Embryonic facial prominence (tissue), 1 donor: ENCODE measurements around the gene BSG.

ENCODE experiments used
- DNase-seq: peaks from one replicate; pipeline ENCODE4 v3.0.0-alpha.2; 2016; ENCODE audit errors: extremely low spot score

BSG gene

DNA sequence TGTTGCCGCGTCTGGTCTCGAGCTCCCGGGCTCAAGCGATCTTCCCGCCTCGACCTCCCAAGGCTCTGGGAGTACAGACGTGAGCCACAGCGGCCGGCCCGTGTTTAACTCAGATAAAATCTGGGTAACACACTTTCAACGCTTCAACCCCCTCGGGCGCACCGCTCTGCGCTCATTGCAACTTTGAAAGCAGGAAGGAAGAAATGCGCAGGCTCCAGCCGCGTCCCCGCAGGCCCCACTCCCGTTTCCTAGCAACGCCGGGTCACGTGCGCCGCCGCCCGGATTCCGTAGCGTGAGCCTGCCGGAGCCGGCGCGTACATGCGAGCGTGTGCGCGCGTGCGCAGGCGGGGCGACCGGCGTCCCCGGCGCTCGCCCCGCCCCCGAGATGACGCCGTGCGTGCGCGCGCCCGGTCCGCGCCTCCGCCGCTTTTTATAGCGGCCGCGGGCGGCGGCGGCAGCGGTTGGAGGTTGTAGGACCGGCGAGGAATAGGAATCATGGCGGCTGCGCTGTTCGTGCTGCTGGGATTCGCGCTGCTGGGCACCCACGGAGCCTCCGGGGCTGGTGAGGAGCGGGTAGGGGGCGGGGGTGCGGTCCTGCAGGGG lies at the start of gene BSG:
BSG (plus strand) TSS at position 457 of the 603 bp plus-strand sequence; CDS start at position 496, 39 bp downstream.
- peak; percentile 96 for DNase-seq

DNA sequence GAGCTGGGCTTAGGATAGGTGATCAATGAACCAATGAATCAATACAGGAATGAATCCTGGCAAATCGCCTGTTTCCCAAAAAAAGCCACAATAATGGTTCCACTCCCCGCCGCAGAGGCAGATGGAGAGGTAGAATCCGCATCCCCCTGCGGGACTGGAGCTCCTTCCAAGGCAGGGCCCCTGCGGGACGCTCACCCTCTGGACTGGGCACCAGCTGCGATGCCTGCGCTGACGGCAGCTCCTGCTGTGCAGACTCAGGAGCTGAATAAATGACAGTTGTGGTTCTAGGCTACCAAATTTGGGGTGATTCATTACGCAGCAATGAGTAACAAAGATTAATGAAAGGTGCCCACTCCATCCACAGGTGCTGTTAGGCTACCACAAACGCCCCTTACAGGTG lies 49.7 kb upstream of the BSG start:
- DNase-seq = no peak

DNA sequence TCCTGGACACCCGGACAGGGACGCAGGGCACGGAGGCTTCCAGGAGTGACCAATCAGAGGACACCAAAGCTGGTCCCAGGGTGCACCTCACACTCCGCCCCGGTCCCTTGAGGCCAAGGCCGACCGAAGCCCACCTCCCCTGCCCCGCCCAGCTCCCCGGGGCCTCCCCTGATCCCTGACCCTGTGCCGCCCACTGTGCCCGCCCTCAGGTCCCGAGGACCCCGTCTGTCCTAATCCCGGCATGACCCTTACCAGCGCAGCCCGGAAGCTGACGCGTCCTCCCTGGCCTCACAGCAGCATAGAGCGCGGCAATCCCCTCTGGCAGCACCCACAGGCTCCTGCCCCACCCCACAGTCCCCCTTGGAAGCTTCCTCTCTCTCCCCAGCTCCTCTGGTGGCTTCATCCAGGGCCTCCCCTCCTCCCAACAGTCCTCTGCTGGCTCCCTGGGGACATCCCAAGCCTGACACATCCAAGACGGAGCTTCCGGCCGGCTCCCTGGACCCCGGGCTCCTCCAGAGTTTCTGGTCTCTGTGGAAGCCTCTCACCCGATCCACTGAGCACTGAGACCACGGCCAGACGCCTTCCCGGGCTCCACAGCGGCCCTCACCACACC lies 48.2 kb upstream of the BSG start:
- DNase-seq = no peak

DNA sequence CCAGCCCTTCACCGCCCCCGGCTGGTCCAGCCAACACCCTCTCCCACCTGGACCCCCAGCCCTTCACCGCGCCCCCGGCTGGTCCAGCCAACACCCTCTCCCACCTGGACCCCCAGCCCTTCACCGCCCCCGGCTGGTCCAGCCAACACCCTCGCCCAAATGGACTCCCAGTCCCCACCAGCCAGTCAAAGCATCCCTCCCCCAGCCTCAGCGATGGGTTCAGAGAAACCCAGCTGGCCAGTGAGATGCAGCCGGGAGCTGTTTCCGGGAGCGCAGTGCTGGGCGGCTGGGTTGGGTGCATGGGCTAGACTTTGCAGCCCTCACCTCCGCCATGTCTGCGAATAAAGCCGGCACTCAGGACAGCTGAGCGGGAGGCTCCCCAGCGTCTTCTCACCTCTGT lies 47.4 kb upstream of the BSG start:
- no peak for DNase-seq

DNA sequence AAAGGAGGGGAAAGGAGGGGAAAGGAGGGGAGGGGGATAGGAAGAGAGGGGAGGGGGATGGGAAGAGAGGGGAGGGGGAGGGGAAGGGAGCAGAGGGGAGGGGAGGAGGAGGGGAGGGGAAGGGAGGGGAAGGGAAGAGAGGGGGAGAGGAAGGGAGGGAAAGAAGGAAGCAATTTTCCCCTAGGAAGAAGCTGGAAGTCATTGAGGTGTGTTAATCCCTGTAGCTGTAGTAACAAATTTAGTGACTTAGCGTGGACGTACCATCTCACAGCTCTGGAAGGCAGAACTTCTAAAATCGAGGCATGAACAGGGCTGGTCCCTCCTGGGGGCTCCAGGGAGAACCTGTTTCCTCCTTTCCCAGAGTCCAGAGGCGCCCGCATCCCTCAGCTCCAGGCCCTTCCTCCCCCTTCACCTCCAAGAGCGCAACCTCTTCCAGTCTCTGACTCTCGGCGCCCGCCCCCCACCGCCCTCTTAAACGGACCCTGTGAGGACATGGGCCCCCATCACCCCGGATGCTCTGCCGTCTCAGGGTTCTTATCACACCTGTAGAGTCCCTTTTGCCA lies 46.5 kb upstream of the BSG start:
- DNase-seq = no peak

DNA sequence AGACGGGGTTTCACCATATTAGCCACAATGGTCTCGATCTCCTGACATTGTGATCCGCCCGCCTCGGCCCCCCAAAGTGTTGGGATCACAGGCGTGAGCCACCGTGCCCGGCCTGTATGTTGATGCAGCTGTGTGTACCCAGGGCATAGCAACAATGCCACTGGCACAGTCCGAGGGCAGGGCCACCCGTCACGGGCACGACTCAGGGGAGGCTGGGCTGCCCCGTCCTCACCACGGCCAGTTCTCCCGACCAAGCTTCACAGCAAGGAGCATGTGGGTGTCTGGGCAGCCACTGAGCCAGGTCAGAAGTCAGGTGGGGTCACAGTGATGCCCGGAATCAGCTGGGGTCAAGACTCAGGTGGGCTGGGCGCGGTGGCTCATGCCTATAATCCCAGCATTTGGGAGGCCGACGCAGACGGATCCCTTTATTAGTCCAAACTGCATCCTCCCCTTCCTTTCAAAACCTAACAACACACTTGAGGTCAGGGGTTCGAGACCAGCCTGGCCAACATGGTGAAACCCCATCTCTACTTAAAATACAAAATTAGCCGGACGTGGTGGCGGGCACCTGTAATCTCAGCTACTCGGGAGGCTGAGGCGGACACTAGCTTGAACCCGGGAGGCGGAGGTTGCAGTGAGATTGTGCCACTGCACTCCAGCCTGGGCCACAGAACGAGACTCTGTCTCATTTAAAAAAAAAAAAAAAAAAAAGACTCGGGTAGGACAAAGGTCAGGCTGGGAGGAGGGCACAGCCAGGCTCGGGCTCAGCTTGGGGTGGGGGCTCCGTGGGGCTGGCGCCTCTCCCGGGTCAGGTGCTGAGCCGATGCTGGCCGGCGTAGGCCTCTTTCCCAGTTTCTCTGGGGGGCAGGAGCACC lies 42.0 kb upstream of the BSG start:
- DNase-seq = no peak

DNA sequence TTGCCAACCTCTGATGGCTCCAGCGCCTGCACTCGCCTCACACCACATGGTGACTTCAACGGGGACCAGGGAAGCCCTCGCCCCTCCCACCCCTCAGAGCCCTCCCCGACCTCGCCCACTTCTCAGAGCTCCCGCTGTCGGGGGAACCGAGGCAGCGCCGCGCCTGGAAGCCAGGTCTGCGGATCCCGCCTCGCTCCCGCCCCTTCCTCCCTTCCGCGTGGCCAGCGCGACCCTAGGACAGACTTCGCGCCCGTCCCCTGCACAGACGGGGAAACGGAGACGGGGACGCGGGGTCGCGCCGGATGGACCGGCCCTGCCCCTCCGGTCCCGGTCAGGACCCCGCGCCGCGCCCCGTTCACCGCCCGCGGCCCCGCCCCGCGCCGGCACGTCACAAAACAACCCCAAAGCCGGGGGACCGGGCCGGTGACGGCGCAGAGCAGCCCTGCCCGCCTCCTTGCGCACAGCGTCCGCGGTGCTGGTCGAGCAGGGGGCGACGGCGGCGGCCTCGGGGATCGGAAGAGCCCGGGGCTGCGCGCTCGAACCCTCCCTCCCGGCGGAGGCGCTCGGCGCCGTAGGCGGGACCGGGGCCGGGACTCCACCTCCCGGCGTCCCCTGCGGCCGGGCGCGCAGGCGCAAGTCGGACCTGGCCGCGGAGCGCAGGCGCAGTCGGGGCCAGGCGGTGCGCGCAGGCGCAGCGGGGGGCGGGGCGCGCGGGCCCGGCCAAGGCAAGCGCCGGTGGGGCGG lies 41.2 kb upstream of the BSG start:
- DNase-seq = peak; percentile 82

DNA sequence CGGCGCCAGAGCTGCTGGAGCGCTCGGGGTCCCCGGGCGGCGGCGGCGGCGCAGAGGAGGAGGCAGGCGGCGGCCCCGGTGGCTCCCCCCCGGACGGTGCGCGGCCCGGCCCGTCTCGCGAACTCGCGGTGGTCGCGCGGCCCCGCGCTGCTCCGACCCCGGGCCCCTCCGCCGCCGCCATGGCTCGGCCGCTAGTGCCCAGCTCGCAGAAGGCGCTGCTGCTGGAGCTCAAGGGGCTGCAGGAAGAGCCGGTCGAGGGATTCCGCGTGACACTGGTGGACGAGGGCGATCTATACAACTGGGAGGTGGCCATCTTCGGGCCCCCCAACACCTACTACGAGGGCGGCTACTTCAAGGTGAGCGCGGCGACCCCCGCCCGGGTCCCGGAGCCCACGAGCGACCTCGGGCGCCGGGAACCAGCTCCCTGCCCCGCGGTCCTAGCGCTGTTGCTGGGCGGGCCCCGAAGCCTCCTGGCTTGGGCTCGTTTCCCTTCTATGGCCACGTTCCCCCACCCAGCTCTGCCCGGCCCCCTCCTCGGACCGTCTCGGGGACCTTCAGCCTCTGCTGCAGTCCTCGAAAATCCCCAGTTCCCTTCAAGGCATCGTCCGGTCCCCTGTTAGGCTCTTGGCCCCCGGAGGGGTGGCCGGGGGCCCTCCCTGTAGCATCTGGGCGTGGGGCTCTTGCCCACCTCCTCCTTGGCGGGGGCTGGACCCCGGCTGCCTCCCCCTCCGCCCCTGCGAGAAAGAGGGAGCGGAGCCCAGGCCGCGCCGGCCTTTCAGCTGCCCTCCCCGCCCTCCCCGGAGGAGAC lies 40.4 kb upstream of the BSG start, which contains the start of gene CDC34:
CDC34 (plus strand) TSS at position 8 of the 808 bp plus-strand sequence; CDS start at position 180, 172 bp downstream.
- no peak for DNase-seq

DNA sequence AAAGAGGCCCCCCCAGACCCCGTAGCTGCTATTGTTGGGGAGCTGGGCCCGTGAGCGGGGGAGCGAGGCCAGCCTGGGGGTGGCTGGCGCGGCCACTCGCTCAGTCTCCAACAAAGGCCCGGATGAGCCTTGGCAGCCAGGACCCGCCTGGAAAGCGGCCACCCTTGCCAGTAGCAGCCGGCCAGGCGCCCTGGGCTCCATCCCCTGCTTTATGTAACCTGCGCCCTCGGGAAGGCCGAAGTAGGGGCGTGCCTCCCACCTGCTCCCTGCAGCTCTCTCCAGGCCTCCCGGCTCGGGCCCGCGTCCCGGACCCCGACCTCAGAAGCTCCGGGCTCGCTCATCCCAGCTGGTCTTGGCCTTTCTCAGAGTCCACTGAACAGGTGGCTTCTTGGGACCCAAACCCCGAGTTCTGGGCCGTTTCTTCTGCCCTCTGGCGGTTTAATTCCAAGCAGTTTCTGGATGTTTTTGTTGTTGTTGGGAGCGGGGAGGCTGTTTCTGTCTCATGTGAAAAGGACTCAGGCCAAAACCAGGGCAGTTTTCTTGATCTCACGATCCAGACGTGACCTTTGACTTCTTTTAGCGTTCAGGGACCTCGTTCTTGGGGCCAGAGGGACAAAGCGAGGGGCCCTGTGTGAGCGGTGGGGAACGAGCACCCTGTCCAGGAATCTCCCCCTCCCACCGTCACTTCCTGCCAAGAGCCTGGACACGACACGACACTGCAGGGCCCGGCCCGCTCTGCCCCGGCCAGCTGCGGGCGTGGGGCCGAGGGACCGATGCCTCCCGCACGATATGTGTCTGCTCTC lies 39.6 kb upstream of the BSG start:
- no peak for DNase-seq

DNA sequence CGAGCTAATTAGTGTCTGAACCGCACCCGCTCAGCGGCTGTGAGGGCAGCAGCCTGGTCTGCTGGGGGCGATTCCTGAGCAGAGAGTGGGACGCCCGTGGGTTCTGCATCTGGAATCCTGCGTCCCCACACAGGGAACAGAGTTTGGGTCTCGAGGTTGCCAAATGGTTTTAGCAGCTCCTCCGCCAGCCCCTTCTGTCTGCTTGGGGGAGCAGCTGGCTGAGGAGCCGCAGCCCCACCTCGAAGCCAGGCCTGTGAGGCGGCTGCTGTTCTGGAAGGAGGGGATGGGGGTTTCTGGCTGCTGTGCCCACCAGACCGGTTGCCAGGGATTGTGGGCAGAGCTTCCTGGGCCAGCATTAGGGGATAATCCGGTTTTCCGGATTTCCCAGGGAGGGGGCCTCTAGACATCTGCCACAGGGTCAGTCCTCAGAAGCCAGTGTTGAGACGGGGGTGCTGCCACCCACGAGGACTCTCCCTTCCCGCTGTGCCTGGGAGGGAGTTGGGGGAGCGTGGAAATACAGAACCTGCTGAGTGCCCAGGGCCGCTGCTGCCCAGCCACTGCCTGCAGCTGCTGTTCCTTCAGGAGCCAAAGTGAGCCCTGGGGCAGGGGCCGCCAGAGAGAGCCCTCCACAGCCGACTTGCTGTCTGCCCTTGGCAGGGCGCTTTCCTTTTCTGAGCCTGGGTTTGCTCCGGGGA lies 38.9 kb upstream of the BSG start:
- DNase-seq = no peak

DNA sequence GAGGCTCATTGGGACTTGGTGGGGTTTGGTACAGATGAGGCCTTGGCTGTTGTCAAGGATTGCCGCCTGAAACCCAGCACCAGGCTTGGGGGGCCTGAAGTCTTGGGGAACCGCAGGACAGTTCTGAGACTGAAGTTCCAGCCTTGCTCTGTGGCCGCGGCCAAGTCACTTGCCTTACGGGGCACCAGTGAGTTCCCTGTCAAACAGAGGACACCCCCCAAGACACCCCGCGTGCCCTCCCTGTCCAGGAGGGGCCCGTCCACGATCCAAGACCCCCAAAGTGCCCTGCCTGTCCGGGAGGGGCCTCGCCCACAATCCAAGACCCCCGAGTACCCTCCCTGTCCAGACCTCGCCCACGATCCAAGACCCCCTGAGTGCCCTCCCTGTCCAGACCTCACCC lies 38.3 kb upstream of the BSG start:
- DNase-seq = no peak

DNA sequence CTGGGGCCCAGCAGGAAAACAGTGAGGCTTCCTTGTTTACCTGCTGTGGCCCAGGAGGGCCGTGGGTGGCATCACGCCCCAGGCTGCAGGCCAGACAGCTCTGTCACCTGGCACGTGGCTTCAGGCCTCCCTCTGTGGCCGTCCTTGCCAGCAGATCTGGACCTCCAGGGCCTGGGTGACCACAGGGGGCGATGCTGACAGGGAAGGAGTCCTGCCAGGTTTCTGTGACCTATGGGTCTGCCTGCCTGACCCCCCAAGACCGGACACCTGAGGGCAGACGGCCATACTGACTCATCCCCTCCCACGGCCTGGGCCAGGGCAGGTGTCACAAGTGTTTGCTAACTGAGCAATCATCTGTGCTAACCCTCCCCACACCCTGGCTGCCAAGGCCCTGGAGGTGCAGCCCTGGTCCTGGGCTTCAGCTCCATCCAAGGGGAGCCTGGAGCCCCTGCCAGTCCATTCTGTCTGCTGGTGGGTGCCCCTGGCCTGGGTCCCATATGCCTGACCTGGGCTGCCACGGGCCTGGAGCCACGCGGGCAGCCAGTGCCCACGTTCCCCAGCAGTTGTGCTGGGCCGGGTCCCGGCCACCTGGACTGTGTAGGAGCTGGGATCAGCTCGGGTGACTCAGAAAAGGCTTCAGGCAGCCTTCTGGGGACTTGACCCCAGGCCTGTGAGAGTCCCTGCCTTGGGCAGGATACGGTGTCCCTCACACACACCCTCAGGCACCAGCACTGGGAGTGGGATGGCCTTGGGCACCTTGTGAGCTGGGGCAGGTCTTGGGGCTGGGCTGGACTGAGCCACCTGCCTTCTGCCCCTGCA lies 37.2 kb upstream of the BSG start:
- no peak for DNase-seq

DNA sequence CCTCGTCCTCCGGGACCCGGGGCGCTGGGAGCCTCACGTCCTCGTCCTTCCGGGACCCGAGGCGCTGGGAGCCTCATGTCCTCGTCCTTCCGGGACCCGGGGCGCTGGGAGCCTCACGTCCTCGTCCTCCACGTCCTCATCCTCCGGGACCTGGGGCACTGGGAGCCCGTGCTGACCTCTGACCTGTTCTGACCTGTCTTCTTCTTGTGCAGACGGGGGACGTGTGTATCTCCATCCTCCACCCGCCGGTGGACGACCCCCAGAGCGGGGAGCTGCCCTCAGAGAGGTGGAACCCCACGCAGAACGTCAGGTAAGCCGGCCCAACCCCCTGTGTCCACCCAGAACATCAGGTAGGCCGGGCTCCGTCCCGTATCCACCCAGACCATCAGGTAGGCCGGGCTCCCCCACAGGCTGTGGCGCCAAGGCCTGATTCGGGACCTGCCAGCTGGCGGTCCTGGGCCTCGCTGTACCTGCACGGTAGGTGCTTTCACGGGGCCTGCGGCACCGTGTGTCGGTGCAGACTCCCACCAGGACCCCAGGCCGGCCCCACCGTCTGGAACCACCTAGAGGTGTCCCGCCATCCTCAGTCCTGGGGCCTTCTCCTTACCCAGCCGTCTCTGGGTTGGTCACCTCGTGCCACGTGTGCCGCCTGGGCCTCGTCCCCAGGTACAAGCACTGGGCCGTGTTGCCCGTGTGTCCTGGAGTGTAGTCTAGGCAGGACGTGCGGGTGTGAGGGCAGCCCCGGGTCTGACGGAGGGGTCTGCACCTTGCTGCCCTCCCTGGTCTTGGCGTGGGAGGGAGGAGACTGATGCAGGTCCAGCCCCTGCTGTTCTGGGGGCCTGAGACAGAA lies 36.1 kb upstream of the BSG start:
- no peak for DNase-seq

DNA sequence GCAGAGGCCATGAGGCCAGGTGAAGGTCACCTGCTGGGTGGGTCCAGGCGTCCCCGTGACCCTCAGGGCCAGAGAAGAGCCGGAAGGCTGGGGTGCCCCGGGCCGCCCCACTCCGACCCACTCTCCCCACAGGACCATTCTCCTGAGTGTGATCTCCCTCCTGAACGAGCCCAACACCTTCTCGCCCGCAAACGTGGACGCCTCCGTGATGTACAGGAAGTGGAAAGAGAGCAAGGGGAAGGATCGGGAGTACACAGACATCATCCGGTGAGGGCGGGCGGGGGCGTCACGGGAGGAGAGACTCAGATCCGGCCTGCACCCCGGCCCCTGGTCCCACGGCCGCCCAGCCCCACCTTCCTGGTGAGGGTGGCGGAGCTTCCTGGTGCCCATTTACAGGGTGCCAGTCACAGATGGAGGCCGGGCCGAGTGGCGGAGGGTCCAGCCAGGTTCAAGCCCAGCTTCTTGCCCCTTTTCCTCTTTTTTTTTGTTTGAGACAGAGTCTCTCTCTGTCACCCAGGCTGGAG lies 35.5 kb upstream of the BSG start:
- DNase-seq = no peak

DNA sequence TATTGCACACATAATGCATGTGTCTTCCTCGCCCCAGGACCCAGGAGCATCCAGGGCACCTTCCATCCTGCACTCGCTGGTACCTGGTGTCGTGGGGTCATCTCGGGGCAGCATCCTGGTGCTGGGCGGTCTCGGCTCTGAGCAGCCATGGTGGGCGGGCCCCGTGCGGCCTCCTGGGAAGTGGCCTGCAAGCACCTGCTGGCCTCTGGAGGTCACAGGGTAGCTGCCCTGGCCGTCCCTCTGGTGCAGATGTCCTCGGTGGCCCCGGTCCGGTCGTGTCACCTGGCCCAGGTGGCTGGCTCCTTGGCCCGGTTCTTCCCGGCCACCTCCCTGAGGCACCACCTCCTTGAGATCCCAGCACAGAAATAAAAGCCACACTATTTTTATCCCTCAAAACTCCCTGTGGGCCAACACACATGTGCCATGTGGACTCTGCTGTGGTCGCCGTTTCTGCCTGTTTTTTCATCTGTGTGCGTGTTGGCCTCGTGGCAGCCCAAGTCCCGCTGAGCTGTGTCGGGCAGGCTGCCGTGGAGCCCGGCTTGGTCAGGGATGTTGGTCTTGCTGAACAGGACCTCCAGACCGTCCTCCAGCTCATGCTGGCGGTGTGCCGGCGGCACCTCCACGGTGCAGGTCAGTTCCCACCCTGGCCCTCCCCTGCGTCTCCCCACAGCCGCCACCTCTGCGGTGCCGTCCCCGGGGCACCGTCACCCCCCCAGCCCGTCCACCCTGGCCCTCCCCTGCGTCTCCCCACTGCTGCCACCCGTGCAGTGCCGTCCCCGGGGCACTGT lies 33.6 kb upstream of the BSG start:
- no peak for DNase-seq

DNA sequence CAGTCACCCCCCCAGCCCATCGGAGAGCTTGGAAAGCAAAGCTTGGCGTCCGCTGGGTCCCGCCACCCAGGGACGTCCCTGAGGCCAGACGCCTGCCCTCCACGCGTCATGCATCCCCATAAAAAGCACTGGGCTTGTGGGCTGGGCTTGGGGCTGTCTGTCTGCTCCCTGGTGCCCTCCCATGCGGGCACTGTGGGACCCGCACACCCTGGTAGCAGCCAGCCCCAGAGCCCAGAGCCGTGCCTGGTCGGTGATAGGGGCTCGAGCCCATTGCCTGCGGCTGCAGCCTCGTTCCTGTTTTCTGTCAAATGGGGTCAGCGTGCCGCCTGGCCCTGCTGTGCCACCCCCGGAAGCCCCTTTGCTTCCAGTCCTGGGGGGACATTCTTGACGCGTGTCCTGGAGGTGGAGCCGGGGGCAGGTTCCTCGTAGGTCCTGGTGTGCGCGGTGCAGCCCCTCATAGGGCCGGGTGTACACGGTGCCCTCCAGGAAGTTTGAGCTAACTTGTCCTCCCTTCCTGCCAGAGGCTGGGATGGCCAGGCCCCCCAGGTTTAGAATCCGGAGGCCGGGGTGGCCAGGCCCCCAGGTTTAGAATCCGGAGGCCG lies 32.9 kb upstream of the BSG start:
- no peak for DNase-seq
